PC-3 (cell line): Measurements from ENCODE around the gene LY6G6F.

Experiments
- CTCF ChIP-seq: fragments of 300-600 bp; sonication (generic); conservative IDR thresholded peaks from 2 replicates; pipeline ENCODE4 v1.5.1; 2017; ENCODE audit warnings: antibody characterized with exemption, low read depth, mild to moderate bottlenecking, low read length
- EZH2 ChIP-seq: fragments of 300-600 bp; sonication (generic); IDR thresholded peaks from one replicate; pipeline ENCODE4 v1.6.1; 2017; ENCODE audit warnings: antibody characterized with exemption, mild to moderate bottlenecking, low read length; ENCODE audit not compliant: unreplicated experiment

DNA sequence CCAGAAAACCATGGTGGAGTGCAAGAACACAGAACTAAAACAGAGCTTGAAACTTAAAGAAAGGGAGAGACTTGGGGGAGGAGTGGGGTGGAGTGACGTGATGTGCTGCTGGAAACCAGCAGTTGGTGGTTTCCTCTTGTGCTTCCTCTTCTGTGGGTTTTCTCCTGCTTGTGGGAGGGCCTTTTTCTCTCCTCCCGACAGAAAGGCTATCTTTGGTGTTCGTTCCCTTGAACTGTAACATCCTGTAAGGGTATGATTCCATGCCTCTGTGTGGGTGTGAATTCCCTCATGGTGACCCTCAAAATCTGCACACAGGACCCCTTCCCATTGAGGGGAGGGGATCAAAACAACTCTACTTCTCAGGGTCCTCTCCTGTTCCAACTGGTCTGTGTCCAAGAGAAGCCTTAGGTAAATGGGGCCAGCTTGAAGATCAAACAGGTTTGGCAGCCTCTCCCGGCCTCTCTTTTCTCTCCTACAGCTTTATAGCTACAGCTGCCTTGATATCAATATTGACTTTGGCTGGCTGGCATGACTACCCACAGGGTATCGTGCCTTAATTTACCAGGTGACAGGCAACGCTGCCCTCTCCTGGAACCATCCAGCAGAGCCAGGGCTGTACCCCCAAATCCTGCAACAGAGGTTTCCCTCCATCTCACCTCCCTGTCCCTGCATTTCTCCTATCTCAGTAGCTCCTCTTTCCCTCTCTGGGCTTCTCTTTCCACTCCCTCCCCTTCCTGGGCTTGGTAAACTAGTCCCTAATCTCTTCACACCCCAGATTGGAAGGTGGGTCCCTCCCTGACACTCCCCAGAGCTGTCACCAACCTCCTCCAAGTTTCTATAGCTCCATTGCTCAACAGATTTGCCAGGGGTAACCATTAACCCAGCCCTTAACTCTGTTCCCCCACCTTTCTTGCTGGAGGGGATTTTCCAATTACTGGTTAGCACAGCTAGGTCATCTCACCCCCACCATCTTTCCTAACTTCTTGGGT is 31.6 kb downstream of the LY6G6F start:
- TF ChIP-seq CTCF (peak; percentile 31), EZH2 (no peak)
